SK-N-SH (cell line): ENCODE results near the gene NOL4L. TPM values are rescaled to one million over a fixed set of nuclear protein-coding genes. Genes with fewer than 3 reads are reported as not detected.
A peak's percentile ranks its signal among the peaks of the same experiment; 100 is the strongest.

Experiments used
- CTCF ChIA-PET: fragments of 300-600, 350-600 bp; formaldehyde crosslinking; extraction: SDS; loops from one replicate; lab custom pipeline; 2021; lab: Yijun Ruan, JAX
- POLR2A ChIA-PET: fragments of 350-600 bp; sonication (Branson Sonifier 250); formaldehyde crosslinking; extraction: SDS; loops from one replicate; lab custom pipeline; 2020; ENCODE audit warnings: antibody characterized with exemption, inconsistent platforms; lab: Yijun Ruan, JAX
- DNase-seq: peaks from one replicate; pipeline ENCODE4 v3.0.0; 2012
- H2AFZ ChIP-seq: fragments of 200-600 bp; sonication (generic); 2 replicates; pipeline ENCODE4 v1.8.1; 2016; ENCODE audit warnings: antibody characterized with exemption, mild to moderate bottlenecking, low read depth
- H3F3A ChIP-seq: fragments of 200-600 bp; sonication (generic); replicated peaks from 2 replicates; pipeline ENCODE3; 2016; ENCODE audit warnings: antibody characterized with exemption, mild to moderate bottlenecking; ENCODE audit not compliant: insufficient read depth
- H3K27ac ChIP-seq, 2 experiments: fragments of 200-500 bp in 1 of 2; fragments of 200-600 bp in 1 of 2; sonication (Bioruptor generic) in 1 of 2; sonication (generic), shearing (Covaris generic) in 1 of 2; 2 replicates each; pipeline versions ENCODE4 v1.5.1 to v1.6.1; 2014 to 2016; ENCODE audit warnings: low read depth in 2 of 2, inconsistent platforms in 1 of 2, low read length in 1 of 2, mild to moderate bottlenecking in 1 of 2, mixed read lengths in 1 of 2
- H3K27me3 ChIP-seq: fragments of 200-600 bp; sonication (generic), shearing (Covaris generic); 2 replicates; pipeline ENCODE4 v1.6.1; 2016; ENCODE audit warnings: mixed run types; ENCODE audit not compliant: insufficient read depth
- H3K36me3 ChIP-seq, 2 experiments: fragments of 200-500 bp in 1 of 2; fragments of 200-600 bp in 1 of 2; sonication (Bioruptor generic) in 1 of 2; sonication (generic) in 1 of 2; replicated peaks in 1 of 2; 2 replicates each; pipeline versions ENCODE3 to v1.5.1; 2014 to 2016; ENCODE audit warnings: low read length in 1 of 2, mild to moderate bottlenecking in 1 of 2; ENCODE audit not compliant: insufficient read depth in 2 of 2, control insufficient read depth in 1 of 2
- H3K4me1 ChIP-seq, 2 experiments: fragments of 200-500 bp in 1 of 2; fragments of 200-600 bp in 1 of 2; sonication (Bioruptor generic) in 1 of 2; sonication (generic), shearing (Covaris generic) in 1 of 2; 2 replicates each; pipeline versions ENCODE4 v1.5.1 to v1.6.1; 2014 to 2016; ENCODE audit warnings: low read depth in 1 of 2, low read length in 1 of 2, mixed run types in 1 of 2; ENCODE audit not compliant: insufficient read depth in 2 of 2, control insufficient read depth in 1 of 2
- H3K4me2 ChIP-seq: fragments of 200-600 bp; sonication (generic), shearing (Covaris generic); 2 replicates; pipeline ENCODE4 v1.6.1; 2017; ENCODE audit warnings: mixed run types
- H3K4me3 ChIP-seq, 2 experiments: fragments of 200-500 bp in 1 of 2; fragments of 200-600 bp in 1 of 2; sonication (Bioruptor generic) in 1 of 2; sonication (generic), shearing (Covaris generic) in 1 of 2; 2 replicates each; pipeline versions ENCODE4 v1.5.1 to v1.8.1; 2014 to 2016; ENCODE audit warnings: low read depth in 2 of 2, inconsistent platforms in 1 of 2, low read length in 1 of 2, mild to moderate bottlenecking in 1 of 2, mixed read lengths in 1 of 2, moderate library complexity in 1 of 2
- H3K79me2 ChIP-seq: fragments of 200-600 bp; sonication (generic); 2 replicates; pipeline ENCODE4 v1.8.1; 2017; ENCODE audit warnings: mild to moderate bottlenecking; ENCODE audit not compliant: insufficient read depth
- H3K9ac ChIP-seq: fragments of 200-600 bp; sonication (generic); 2 replicates; pipeline ENCODE4 v1.6.1; 2017; ENCODE audit warnings: mixed run types
- H3K9me2 ChIP-seq: fragments of 200-600 bp; sonication (generic); 2 replicates; pipeline ENCODE4 v1.6.1; 2017; ENCODE audit warnings: mixed run types
- H3K9me3 ChIP-seq: fragments of 200-600 bp; sonication (generic); 2 replicates; pipeline ENCODE4 v1.6.1; 2017; ENCODE audit warnings: mixed run types, mild to moderate bottlenecking, moderate library complexity
- H4K20me1 ChIP-seq: fragments of 200-600 bp; sonication (generic); 2 replicates; pipeline ENCODE4 v1.6.1; 2017; ENCODE audit warnings: mild to moderate bottlenecking, mixed run types; ENCODE audit not compliant: insufficient read depth
- ELF1 ChIP-seq: IDR thresholded peaks from 2 replicates; pipeline ENCODE4 v1.4.0; 2012
- EP300 ChIP-seq, 2 experiments: IDR thresholded peaks; 2 replicates each; pipeline versions ENCODE4 v1.4.0 to v1.6.1; 2012; ENCODE audit warnings: borderline replicate concordance in 1 of 2, low read depth in 1 of 2, low read length in 1 of 2
- FOSL2 ChIP-seq: IDR thresholded peaks from 2 replicates; pipeline ENCODE4 v1.4.0; 2012; ENCODE audit warnings: low read depth, mild to moderate bottlenecking, moderate library complexity, borderline replicate concordance
- FOXM1 ChIP-seq: IDR thresholded peaks from 2 replicates; pipeline ENCODE4 v1.4.0; 2012; ENCODE audit warnings: low read depth, mild to moderate bottlenecking
- IRF3 ChIP-seq: fragments of 150-350 bp; IDR thresholded peaks from 2 replicates; pipeline ENCODE4 v1.6.1; 2016; ENCODE audit warnings: mild to moderate bottlenecking, low read depth, low read length
- MEF2A ChIP-seq: IDR thresholded peaks from 2 replicates; pipeline ENCODE4 v1.4.0; 2012; ENCODE audit warnings: low read depth, borderline replicate concordance
- NFIC ChIP-seq: IDR thresholded peaks from 2 replicates; pipeline ENCODE4 v1.4.0; 2012; ENCODE audit warnings: borderline replicate concordance
- POLR2AphosphoS5 ChIP-seq: IDR thresholded peaks from 2 replicates; pipeline ENCODE4 v1.6.1; 2012; ENCODE audit warnings: low read depth, low read length
- RAD21 ChIP-seq: IDR thresholded peaks from 2 replicates; pipeline ENCODE4 v1.6.1; 2012; ENCODE audit warnings: mild to moderate bottlenecking, low read length
- RXRA ChIP-seq: IDR thresholded peaks from 2 replicates; pipeline ENCODE4 v1.4.0; 2012; ENCODE audit warnings: low read depth, mild to moderate bottlenecking, borderline replicate concordance
- SIN3A ChIP-seq: IDR thresholded peaks from 2 replicates; pipeline ENCODE4 v1.6.1; 2012; ENCODE audit warnings: low read depth, mild to moderate bottlenecking, low read length, moderate library complexity, borderline replicate concordance
- SMC3 ChIP-seq: IDR thresholded peaks from 2 replicates; pipeline ENCODE4 v1.6.1; 2012; ENCODE audit warnings: low read depth, low read length, improper control_type of control experiment
- TCF12 ChIP-seq: IDR thresholded peaks from 2 replicates; pipeline ENCODE4 v1.4.0; 2012
- TEAD4 ChIP-seq: IDR thresholded peaks from 2 replicates; pipeline ENCODE4 v1.4.0; 2012; ENCODE audit warnings: mild to moderate bottlenecking, borderline replicate concordance; ENCODE audit not compliant: insufficient read depth
- USF1 ChIP-seq: IDR thresholded peaks from 2 replicates; pipeline ENCODE4 v1.4.0; 2012; ENCODE audit warnings: low read depth, borderline replicate concordance
- YY1 ChIP-seq: IDR thresholded peaks from 2 replicates; pipeline ENCODE4 v1.4.0; 2012; ENCODE audit warnings: low read depth, mild to moderate bottlenecking
- WGBS: methylation state at CpG from one replicate; pipeline ENCODE4 v1.1.6; 2017; ENCODE audit warnings: low lambda C conversion rate; 5-methylcytosine and 5-hydroxymethylcytosine counted together
- polyA plus RNA-seq, 3 experiments: library from polyadenylated mRNA; depleted of rRNA; stranded (reverse); fragments of >200 nt; gene quantifications; 2 replicates each; pipeline ENCODE4 v1.2.3, GENCODE V29; 2012
- TF ChIP-seq, protein P1 (sequence below): IDR thresholded peaks from 2 replicates; pipeline ENCODE4 v1.4.0; 2012; ENCODE audit warnings: low read depth
- TF ChIP-seq, protein P2 (sequence below): IDR thresholded peaks from 2 replicates; pipeline ENCODE4; 2012
- TF ChIP-seq, protein P3 (sequence below): fragments of 200-600 bp; sonication (generic); IDR thresholded peaks from 2 replicates; pipeline ENCODE4 v1.6.1; 2017; ENCODE audit warnings: antibody characterized with exemption, mild to moderate bottlenecking, moderate library complexity

The NOL4L gene
- polyA plus RNA-seq, 1 of the 3 experiments (the other 2 are of a cell fraction), result 14.3 TPM

GRCh38 chr20:32474967-32475811 is 109.9 kb downstream of the NOL4L start:
- Histone ChIP-seq H3K79me2 (peaks cover 100% of the 10 kb centered on the region), H3K4me3 (peak overlapping the region; percentile 32 to 56; a peak in 3 of 4 replicates), H3K4me1 (peaks cover 42 to 61% of the 10 kb centered on the region in 2 experiments; a peak in 3 of 4 replicates), H2AFZ (no peak overlapping the region), H3K9me2 (no peaks in the 10 kb centered on the region), H3K9me3 (no peaks in the 10 kb centered on the region), H3K4me2 (peak overlapping the region; percentile 93), H3K27me3 (no peaks in the 10 kb centered on the region), H4K20me1 (peaks cover 39% of the 10 kb centered on the region), H3K9ac (peak overlapping the region; percentile 76), H3K27ac (peak overlapping the region; percentile 70 to 85), H3K36me3 (peaks cover 12 to 18% of the 10 kb centered on the region in 2 experiments), H3F3A (peaks cover 14% of the 10 kb centered on the region)
- POLR2A ChIA-PET, result no interaction called here
- CTCF ChIA-PET, result interaction anchor here (0.6 to 3.2 kb wide), 6 partner anchors 10 to 245 kb away, joined by 3 to 11 read pairs (median 4); no protein-coding TSS in a partner anchor
- TF ChIP-seq MEF2A (no peak), YY1 (peak; percentile 66; the same call in 1 of the 2 replicates), POLR2AphosphoS5 (peak; percentile 30; the same call in 1 of the 2 replicates), USF1 (no peak), ELF1 (0 out of 2 replicates have a peak, but pooled peaks have one; percentile 17), FOSL2 (peak; percentile 15; the same call in 1 of the 2 replicates), NFIC (peak; percentile 75), TEAD4 (peak; percentile 29), TCF12 (peak; percentile 17; the same call in 1 of the 2 replicates), FOXM1 (0 out of 2 replicates have a peak, but pooled peaks have one; percentile 50), RXRA (peak; percentile 97), EP300 (IDR thresholded peaks at IDR 0.05; ENCODE audit: borderline replicate concordance in 1 of 2, low read depth in 1 of 2, low read length in 1 of 2) (peak in 1 of 2 experiments; percentile 78; a peak in 2 of 4 replicates), SMC3 (no peak; the same call in 1 of the 2 replicates), IRF3 (no peak), SIN3A (0 out of 2 replicates have a peak, but pooled peaks have one; percentile 42), RAD21 (no peak)
- TF ChIP-seq, protein P1, sequence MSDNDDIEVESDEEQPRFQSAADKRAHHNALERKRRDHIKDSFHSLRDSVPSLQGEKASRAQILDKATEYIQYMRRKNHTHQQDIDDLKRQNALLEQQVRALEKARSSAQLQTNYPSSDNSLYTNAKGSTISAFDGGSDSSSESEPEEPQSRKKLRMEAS, result peak; percentile 58
- TF ChIP-seq, protein P2, sequence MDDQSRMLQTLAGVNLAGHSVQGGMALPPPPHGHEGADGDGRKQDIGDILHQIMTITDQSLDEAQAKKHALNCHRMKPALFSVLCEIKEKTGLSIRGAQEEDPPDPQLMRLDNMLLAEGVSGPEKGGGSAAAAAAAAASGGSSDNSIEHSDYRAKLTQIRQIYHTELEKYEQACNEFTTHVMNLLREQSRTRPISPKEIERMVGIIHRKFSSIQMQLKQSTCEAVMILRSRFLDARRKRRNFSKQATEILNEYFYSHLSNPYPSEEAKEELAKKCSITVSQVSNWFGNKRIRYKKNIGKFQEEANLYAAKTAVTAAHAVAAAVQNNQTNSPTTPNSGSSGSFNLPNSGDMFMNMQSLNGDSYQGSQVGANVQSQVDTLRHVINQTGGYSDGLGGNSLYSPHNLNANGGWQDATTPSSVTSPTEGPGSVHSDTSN, result peak; percentile 27; the same call in 1 of the 2 replicates
- TF ChIP-seq, protein P3, sequence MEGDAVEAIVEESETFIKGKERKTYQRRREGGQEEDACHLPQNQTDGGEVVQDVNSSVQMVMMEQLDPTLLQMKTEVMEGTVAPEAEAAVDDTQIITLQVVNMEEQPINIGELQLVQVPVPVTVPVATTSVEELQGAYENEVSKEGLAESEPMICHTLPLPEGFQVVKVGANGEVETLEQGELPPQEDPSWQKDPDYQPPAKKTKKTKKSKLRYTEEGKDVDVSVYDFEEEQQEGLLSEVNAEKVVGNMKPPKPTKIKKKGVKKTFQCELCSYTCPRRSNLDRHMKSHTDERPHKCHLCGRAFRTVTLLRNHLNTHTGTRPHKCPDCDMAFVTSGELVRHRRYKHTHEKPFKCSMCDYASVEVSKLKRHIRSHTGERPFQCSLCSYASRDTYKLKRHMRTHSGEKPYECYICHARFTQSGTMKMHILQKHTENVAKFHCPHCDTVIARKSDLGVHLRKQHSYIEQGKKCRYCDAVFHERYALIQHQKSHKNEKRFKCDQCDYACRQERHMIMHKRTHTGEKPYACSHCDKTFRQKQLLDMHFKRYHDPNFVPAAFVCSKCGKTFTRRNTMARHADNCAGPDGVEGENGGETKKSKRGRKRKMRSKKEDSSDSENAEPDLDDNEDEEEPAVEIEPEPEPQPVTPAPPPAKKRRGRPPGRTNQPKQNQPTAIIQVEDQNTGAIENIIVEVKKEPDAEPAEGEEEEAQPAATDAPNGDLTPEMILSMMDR, result 0 out of 2 replicates have a peak, but pooled peaks have one; percentile 9
- 6% methylated on average over 9 of the region's 28 CpGs for WGBS
- peak; percentile 59 for DNase-seq
